ENCODE results near the gene PAX1. TPM values are rescaled to one million over a fixed set of nuclear protein-coding genes. Genes with fewer than 3 reads are reported as not detected.
A peak's percentile ranks its signal among the peaks of the same experiment; 100 is the strongest.

Gene PAX1
- total and polyA plus RNA-seq, 2 experiments from 2014 or later: 0.14 TPM; not detected in 1

DNA sequence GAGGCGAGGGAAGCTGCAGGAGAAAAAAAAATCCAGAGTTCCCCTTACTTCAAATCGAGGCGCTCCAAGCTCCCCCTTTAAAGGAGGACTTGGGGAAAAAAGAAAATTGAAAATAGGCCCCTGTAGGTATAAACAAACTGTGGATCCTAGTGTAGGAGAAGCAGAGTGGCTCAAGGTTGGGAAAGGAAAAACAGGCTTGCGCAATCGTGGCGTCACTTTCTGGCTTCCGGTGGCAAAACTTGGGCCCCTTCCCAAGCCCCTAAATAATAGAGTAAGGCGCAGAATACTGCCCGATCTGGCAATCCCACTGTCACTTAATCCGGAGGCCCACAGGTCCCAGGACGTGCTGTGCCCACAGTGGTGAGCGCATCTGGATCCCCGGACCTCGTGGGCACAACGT is 8.0 kb downstream of the PAX1 start (continued):
- no peak for TF ChIP-seq ZNF462 (CRISPR knock-in tag; IDR thresholded peaks at IDR 0.05)
- no peak for TF ChIP-seq NANOG (IDR thresholded peaks at IDR 0.05; ENCODE audit: borderline replicate concordance)
- TF ChIP-seq CTCF (conservative IDR thresholded peaks at IDR 0.05; ENCODE audit: low read depth in 2 of 2): no peak
- TF ChIP-seq CREB1 (CRISPR knock-in tag; IDR thresholded peaks at IDR 0.05; ENCODE audit: low read depth): peak; percentile 53; the same call in 1 of the 2 replicates
- peak; percentile 25 for TF ChIP-seq EZH2 (IDR thresholded peaks at IDR 0.05; ENCODE audit: low read depth, unreplicated experiment)
- TF ChIP-seq JUNB (IDR thresholded peaks at IDR 0.05; ENCODE audit: unreplicated experiment): no peak

- TF ChIP-seq EZH2 (IDR thresholded peaks at IDR 0.05; ENCODE audit: low read depth, unreplicated experiment): peak; percentile 91
- TF ChIP-seq, protein P1, sequence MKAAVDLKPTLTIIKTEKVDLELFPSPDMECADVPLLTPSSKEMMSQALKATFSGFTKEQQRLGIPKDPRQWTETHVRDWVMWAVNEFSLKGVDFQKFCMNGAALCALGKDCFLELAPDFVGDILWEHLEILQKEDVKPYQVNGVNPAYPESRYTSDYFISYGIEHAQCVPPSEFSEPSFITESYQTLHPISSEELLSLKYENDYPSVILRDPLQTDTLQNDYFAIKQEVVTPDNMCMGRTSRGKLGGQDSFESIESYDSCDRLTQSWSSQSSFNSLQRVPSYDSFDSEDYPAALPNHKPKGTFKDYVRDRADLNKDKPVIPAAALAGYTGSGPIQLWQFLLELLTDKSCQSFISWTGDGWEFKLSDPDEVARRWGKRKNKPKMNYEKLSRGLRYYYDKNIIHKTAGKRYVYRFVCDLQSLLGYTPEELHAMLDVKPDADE (IDR thresholded peaks at IDR 0.05): no peak
- no peak for TF ChIP-seq NANOG (IDR thresholded peaks at IDR 0.05; ENCODE audit: borderline replicate concordance)
- no peak for TF ChIP-seq CREB1 (CRISPR knock-in tag; IDR thresholded peaks at IDR 0.05; ENCODE audit: low read depth)
- Mint-ChIP-seq H3K9me3 (no peaks in the 10 kb centered on the region; the same call in 2 of the 3 replicates), H3K27me3 (ENCODE audit: insufficient read depth, low read depth, poor library complexity) (peaks cover 92% of the 10 kb centered on the region), H3K4me1 (peaks cover 39% of the 10 kb centered on the region), H3K36me3 (ENCODE audit: low read depth) (no peaks in the 10 kb centered on the region), H3K4me3 (peak overlapping the region; percentile 74), H3K27ac (no peak overlapping the region)
- H3F3A ChIP-seq (replicated peaks; ENCODE audit: low read depth): peaks cover 22% of the 10 kb centered on the region; the same call in 1 of the 2 replicates
- peak overlapping the region; percentile 80 for H3K4me2 ChIP-seq
- no peaks in the 10 kb centered on the region for H3K36me3 ChIP-seq (ENCODE audit: insufficient read depth)
- peak overlapping the region; percentile 62 for H3K4me3 ChIP-seq
- peak; percentile 26 for ATAC-seq
- H3K27ac ChIP-seq (ENCODE audit: low read depth): no peak overlapping the region
- no peaks in the 10 kb centered on the region for H3K9me2 ChIP-seq (ENCODE audit: insufficient read depth)
- H2AFZ ChIP-seq: peak overlapping the region; percentile 94
- H3K4me1 ChIP-seq (ENCODE audit: insufficient read depth): peaks cover 40% of the 10 kb centered on the region
- peaks cover 100% of the 10 kb centered on the region for H3K27me3 ChIP-seq (ENCODE audit: insufficient read depth)
- peak; percentile 69 for DNase-seq (ENCODE audit: low spot score)
- H4K20me1 ChIP-seq (replicated peaks; ENCODE audit: insufficient read depth): peaks cover 26% of the 10 kb centered on the region
- no peaks in the 10 kb centered on the region for H3K79me2 ChIP-seq (replicated peaks; ENCODE audit: insufficient read depth)
Observed at GRCh38 chr20:21713901-21714296, 8.4 kb downstream of the PAX1 start.

All from GM23338 (cell line).